ENCODE results near the gene SEC22A.

GRCh38 chr3:123161167-123161566 is 40.6 kb upstream of the SEC22A start:
- no peak for TF ChIP-seq CTCF (IDR thresholded peaks at IDR 0.05)
- TF ChIP-seq POLR2A (IDR thresholded peaks at IDR 0.05) = no peak
- TF ChIP-seq POLR2AphosphoS5 (IDR thresholded peaks at IDR 0.05) = no peak
